ENCODE measurements around the gene CALML5.

- TF ChIP-seq, protein P1, sequence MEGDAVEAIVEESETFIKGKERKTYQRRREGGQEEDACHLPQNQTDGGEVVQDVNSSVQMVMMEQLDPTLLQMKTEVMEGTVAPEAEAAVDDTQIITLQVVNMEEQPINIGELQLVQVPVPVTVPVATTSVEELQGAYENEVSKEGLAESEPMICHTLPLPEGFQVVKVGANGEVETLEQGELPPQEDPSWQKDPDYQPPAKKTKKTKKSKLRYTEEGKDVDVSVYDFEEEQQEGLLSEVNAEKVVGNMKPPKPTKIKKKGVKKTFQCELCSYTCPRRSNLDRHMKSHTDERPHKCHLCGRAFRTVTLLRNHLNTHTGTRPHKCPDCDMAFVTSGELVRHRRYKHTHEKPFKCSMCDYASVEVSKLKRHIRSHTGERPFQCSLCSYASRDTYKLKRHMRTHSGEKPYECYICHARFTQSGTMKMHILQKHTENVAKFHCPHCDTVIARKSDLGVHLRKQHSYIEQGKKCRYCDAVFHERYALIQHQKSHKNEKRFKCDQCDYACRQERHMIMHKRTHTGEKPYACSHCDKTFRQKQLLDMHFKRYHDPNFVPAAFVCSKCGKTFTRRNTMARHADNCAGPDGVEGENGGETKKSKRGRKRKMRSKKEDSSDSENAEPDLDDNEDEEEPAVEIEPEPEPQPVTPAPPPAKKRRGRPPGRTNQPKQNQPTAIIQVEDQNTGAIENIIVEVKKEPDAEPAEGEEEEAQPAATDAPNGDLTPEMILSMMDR (tag by site-specific recombination; IDR thresholded peaks at IDR 0.05) = no peak
- no peak for TF ChIP-seq ZNF16 (tag by site-specific recombination; IDR thresholded peaks at IDR 0.05; ENCODE audit: low read depth)
- TF ChIP-seq, protein P2, sequence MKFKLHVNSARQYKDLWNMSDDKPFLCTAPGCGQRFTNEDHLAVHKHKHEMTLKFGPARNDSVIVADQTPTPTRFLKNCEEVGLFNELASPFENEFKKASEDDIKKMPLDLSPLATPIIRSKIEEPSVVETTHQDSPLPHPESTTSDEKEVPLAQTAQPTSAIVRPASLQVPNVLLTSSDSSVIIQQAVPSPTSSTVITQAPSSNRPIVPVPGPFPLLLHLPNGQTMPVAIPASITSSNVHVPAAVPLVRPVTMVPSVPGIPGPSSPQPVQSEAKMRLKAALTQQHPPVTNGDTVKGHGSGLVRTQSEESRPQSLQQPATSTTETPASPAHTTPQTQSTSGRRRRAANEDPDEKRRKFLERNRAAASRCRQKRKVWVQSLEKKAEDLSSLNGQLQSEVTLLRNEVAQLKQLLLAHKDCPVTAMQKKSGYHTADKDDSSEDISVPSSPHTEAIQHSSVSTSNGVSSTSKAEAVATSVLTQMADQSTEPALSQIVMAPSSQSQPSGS (tag by site-specific recombination; IDR thresholded peaks at IDR 0.05; ENCODE audit: low read depth) = no peak
- no peak for TF ChIP-seq ZNF544 (tag by site-specific recombination; IDR thresholded peaks at IDR 0.05)
- no peak for TF ChIP-seq ZNF529 (tag by site-specific recombination; IDR thresholded peaks at IDR 0.05; ENCODE audit: insufficient replicate concordance)
- no peak for TF ChIP-seq KLF16 (tag by site-specific recombination; IDR thresholded peaks at IDR 0.05)
- TF ChIP-seq ZNF133 (tag by site-specific recombination; IDR thresholded peaks at IDR 0.05) = no peak
Measured at GRCh38 chr10:5468262-5469106, 30.9 kb downstream of the CALML5 start.
